ENCODE measurements around the gene OR10C1. TPM values are rescaled to one million over a fixed set of nuclear protein-coding genes. Genes with fewer than 3 reads are reported as not detected.
"Not testable (repeated sequence)": the region's sequence is repeated elsewhere in the genome, so short reads cannot be mapped to it uniquely, and the experiment has no call there.

Gene OR10C1, protein sequence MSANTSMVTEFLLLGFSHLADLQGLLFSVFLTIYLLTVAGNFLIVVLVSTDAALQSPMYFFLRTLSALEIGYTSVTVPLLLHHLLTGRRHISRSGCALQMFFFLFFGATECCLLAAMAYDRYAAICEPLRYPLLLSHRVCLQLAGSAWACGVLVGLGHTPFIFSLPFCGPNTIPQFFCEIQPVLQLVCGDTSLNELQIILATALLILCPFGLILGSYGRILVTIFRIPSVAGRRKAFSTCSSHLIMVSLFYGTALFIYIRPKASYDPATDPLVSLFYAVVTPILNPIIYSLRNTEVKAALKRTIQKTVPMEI
- not detected in 2 replicates for total RNA-seq (2014; rRNA removed; shearing (Covaris generic))

DNA sequence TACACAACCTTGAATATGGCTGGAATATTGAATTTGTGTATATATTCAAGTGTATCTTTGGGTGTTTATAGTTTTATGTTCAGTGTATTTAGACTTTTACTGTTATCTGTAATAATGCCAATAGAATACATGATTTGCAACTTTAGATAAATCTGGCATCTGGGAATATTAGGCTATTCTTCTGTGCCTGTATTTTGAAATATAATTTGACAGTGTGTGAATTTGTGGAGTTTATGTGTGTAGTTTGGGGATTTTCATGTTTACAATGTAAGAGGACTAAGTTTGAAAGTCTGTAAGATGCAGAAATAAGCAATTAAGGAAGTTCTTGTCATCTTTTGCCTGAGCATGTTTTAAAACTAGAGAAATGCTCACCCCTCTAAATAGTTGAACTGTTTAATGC, at the start of gene OR10C1:
OR10C1 (plus strand) TSS at position 301 of the 400 bp plus-strand sequence. CDS start 710 bp downstream, outside the sequence.
- in situ Hi-C loops (cut with HindIII; ENCODE audit: low sequenced_read_pairs): no loop called here
- no peak for DNase-seq (ENCODE audit: low spot score)

DNA sequence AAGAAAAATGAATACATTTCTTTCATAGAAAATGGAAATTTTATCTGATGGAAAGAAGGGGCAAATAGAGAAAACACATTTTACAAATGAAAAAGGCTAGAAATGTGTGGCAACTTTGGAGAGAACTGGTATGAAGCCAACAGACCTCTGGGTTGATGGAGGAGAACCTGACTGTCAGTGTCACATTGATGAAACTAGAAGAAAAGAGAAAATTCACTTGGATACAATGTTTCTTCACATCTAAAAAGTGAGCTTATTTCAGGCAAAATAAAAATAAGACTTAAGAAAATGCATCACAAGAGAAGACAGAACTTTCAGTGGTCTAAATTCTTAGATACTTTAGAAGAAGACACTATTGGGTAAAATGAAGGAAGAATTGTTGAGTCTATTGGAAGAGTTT, 43.8 kb upstream of the OR10C1 start, which contains the start of gene OR12D2:
OR12D2 (plus strand) TSS at position 301 of the 400 bp plus-strand sequence. CDS start 1,069 bp downstream, outside the sequence.
- no peak for DNase-seq (ENCODE audit: low spot score)
- in situ Hi-C loops (cut with HindIII; ENCODE audit: low sequenced_read_pairs): no loop called here

DNA sequence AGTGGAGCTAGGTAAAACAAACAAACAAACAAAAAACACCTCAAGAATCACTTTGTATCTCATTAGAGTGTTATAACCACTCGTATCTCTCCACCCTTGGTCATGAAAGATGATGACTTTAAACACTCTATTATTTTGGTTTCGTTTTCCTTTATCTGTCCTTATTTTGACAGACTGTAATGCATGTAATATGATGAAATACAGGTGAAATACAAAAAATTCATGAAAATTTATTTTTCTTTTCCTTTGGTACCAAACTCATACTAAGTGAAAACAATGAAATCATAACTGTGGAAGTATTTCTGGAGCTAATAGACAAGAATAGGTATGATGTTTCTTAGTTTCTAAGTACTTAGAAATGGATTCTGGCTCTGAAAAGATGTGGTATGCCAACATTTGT, 39.6 kb upstream of the OR10C1 start:
- DNase-seq (ENCODE audit: low spot score): no peak
- in situ Hi-C loops (cut with HindIII; ENCODE audit: low sequenced_read_pairs): no loop called here

DNA sequence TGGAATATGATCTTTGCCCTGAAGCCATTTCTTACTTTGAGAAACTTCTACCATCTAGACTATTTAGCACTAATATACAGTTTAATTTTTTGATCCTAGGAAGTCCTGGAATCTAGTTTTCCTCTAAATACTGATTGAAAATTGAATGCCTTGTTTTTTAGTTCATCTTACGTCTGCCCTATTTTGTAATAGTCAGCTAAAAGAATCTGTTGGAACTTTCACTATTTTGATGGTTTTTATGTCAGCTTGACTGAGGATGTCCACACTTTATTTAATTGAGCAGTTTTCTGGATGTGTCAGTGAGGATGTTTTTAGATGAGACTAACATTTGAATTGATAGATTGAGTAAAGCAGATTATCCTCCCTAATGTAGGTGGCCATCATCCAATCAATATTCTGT, 35.3 kb upstream of the OR10C1 start:
- in situ Hi-C loops (cut with HindIII; ENCODE audit: low sequenced_read_pairs): no loop called here
- DNase-seq (ENCODE audit: low spot score): no peak

DNA sequence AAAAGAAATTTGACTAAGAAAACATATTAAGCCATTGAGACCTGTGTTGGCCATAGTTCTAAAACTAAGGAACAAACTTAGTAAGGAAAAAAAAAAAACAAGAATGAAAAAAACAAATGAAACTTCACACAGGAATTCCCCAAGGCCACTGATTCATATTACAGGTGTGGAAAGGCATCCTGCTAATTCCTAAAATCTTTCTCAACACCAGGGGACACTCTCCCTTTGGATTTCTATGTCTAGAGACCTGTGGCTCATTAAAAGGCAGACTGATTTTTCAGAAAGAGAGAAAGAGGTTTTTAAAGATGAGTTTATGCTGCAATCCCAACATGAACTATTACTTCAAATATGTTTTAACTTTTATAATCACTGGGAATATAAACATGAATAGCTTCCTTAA, 24.5 kb upstream of the OR10C1 start, which contains the start of gene OR12D1:
OR12D1 (plus strand) TSS at position 341 of the 400 bp plus-strand sequence.
- no peak for DNase-seq (ENCODE audit: low spot score)
- in situ Hi-C loops (cut with HindIII; ENCODE audit: low sequenced_read_pairs): no loop called here

DNA sequence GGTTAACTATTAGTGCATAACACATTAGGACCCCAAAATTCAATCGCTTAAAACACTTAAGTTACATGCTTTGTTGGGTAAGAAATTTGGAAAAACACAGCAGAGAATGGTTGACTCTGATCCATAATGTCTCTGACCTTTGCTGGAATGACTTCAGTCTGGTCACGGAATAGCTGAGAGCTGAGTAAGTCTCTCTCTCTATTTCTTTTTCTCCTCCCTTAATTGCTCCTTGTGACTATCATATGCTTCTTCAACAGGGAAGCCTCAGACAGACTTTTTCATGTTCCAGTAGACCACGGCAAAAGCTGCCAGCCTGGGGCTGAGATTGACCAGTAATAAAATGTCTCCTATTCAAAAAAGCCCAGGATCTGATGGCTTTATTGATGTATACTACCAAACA, 19.6 kb upstream of the OR10C1 start:
- no peak for DNase-seq (ENCODE audit: low spot score)
- in situ Hi-C loops (cut with HindIII; ENCODE audit: low sequenced_read_pairs): no loop called here

DNA sequence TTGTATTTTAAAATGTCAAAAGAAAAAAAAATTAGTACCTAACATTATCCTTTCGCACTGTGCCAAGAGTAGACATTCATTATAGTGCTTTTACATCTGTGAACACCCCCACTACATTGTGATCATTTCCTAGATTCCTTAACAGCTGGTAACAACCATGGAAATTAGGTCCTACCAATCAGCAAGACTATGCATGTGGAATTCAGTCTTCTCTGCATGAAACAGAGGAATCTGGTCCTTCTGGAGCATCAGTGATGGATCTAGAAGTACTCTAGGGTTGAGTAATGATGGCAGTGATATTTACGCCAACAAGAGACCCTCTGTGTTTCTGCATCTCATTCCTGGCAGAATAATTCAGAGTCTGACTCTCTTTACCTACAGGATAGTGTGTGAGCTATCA, 14.9 kb upstream of the OR10C1 start:
- no peak for DNase-seq (ENCODE audit: low spot score)
- in situ Hi-C loops (cut with HindIII; ENCODE audit: low sequenced_read_pairs): no loop called here

DNA sequence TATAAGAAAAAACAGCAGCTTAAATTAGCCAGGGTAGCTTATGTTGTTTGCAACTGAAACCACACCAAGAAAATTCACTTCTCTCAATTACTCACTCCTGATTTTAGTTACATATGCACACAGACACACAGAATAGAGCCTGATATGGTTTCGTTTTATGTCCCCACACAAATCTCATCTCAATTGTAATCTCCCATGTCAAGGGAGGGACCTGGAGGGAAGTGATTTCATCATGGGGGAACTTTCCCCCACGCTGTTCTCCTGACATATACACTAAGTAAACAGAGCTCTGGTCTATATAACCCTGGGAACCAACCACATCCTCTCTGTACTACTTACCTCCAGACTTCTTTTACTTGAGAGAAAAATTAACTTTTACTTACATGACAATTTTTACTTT, 14.5 kb upstream of the OR10C1 start:
- DNase-seq (ENCODE audit: low spot score): no peak
- in situ Hi-C loops (cut with HindIII; ENCODE audit: low sequenced_read_pairs): no loop called here

DNA sequence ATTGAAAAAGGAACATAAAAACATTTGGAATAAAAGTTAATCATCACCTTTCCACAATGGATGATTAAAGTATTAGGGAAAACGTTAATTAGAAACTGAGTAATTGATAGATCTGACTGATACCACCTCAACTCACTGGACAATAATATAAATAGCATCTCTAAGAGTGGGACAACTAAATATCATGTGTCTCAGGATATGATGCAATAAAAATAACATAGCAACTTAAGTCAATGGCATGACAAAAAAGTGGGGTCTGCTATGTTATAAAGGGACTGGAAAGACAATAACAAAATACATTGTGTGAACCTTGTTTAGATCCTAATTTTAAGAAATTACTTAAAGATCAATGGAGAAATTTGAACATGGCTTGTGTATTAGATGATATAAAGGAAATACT, 14.0 kb upstream of the OR10C1 start:
- no peak for DNase-seq (ENCODE audit: low spot score)
- in situ Hi-C loops (cut with HindIII; ENCODE audit: low sequenced_read_pairs): no loop called here

DNA sequence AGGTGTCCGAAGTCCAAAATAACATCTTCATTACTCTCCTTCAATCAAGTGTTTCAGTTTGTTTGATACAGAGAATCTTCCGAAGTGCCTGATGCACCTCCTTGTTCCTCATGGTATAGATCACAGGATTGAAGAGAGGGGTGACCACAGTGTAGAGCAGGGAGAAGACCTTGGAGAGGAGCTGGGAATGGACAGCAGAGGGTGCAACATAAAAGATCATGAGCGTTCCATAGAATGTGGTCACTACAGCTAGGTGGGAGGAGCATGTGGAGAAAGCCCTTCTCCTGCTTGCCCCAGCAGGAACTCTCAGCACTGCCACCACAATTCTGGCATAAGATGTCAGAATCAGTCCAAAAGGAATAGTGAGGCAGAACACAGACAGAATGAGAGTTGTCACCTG, 12.5 kb upstream of the OR10C1 start:
- no peak for DNase-seq (ENCODE audit: low spot score)
- in situ Hi-C loops (cut with HindIII; ENCODE audit: low sequenced_read_pairs): no loop called here

DNA sequence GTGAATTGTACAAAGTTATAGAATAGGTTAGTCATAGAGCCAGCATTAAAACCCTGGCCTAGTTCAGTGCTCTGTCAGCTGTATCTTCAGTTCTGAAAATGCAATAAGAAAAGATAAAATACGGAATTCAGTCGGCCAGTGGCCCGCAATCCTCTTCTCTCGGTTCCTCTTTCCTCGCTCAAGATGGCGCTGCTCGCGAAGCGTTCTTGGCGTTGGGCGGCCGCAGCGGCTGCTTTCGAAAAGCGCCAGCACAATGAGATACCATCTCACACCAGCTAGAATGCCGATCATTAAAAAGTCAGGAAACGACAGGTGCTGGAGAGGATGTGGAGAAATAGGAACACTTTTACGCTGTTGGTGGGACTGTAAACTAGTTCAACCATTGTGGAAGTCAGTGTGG, 2.4 kb upstream of the OR10C1 start:
- DNase-seq (ENCODE audit: low spot score); in situ Hi-C loops (cut with HindIII; ENCODE audit: low sequenced_read_pairs): not testable (repeated sequence)

DNA sequence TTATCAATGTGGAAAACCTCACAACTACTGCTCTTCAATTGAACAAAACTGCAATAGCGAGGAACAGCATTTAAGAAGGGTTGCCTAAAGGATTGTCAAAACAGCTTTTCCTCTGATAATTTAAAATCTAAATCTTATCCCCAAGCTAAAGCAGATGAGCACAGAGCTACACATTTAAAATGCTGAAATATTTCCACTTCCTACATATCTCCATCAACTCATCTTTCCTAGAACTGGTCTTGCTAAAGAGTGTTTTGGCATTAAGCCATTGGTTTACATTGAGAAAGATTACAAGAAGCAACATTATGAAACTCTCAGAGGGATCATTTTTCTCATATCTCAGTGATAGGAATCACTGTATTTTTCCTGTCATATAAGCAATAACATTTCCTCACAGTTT, 3.6 kb downstream of the OR10C1 start:
- DNase-seq (ENCODE audit: low spot score): no peak
- in situ Hi-C loops (cut with HindIII; ENCODE audit: low sequenced_read_pairs): no loop called here

DNA sequence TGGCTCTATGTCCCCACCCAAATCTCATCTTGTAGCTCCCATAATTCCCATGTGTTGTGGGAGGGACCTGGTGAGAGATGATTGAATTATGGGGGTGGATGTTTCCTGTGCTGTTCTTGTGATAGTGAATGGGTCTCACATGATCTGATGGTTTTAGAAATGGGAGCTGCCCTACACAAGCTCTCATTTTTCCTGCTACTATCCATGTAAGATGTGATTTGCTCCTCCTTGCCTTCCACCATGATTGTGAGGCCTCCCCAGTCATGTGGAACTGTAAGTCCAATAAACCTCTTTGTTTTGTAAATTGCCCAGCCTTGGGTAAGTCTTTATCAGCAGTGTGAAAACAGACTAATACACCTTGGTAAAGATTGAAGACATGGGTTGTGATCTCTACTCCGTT, 4.9 kb downstream of the OR10C1 start:
- in situ Hi-C loops (cut with HindIII; ENCODE audit: low sequenced_read_pairs); DNase-seq (ENCODE audit: low spot score): not testable (repeated sequence)

DNA sequence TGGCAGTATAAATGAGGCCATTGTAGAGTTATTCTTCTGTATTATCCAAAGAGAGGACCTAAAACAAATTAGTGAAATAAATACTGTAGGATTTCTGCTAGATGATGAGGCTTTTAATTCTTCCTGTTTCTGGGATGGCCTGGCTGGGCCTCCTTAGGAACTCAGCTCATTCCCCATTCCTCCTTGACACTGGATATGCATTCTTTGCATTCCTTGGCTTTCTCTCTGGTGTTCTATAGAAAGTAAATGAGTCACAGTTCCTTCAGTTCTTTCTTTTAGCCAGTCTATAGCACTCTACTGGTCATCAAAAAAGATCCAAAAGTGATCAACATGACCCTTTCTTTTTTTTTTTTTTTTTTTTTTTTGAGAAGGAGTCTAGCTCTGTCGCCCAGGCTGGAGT, 8.6 kb downstream of the OR10C1 start:
- no peak for DNase-seq (ENCODE audit: low spot score)
- in situ Hi-C loops (cut with HindIII; ENCODE audit: low sequenced_read_pairs): no loop called here

DNA sequence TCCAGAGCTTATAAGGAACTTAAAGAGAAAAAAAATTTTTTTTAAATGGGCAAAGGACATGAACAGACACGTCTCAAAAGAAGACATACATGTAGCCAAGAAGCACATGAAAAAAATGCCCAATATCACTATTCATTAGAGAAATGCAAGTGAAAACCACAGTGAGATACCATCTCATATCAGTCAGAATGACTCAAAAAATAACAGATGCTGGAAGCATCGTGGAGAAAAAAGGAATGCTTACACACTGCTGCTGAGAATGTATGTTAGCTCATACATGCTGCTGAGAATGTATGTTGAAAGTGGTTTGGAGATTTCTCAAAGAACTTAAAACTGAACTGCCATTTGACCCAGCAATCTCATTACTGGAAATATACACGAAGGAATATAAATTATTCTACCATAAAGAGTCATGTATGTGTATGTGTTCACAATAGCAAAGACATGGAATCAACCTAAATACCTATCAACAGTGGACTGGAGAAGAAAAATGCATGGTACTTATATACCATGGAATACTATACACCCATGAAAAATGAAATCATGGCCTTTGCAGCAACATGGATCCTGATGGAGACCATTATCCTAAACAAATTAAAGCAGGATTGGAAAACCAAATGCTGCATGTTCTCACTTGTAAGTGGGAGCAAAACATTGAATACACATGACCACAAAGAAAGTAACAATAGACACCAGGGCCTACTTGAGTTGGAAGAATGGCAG, 12.5 kb downstream of the OR10C1 start:
- in situ Hi-C loops (cut with HindIII; ENCODE audit: low sequenced_read_pairs): no loop called here
- DNase-seq (ENCODE audit: low spot score): no peak

DNA sequence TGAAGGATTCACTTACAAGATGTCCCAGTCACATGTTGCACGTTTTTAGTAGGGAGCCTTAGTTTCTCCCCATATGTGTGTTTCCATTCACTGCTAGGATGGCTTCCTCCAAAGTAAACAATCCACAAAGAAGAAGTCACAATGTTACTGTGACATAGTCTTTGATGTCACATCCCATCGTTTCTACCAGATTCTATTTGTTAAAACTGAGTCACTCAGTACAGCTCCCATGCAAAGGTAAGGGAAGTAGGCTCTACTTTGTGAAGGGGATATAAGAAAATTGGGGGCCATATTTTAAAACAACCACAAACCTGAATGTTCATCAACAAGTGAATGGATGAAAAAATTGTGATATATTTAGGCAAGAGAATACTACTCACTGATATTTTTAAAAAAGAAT, 17.9 kb downstream of the OR10C1 start, which contains the start of the genes OR11A1 and OR2H1:
OR11A1 (minus strand) TSS at position 101 of the 400 bp plus-strand sequence. CDS start 29,430 bp downstream, outside the sequence.
OR2H1 (plus strand) TSS at position 185 of the 400 bp plus-strand sequence. CDS start 4,615 bp downstream, outside the sequence.
- in situ Hi-C loops (cut with HindIII; ENCODE audit: low sequenced_read_pairs): no loop called here
- DNase-seq (ENCODE audit: low spot score): no peak

DNA sequence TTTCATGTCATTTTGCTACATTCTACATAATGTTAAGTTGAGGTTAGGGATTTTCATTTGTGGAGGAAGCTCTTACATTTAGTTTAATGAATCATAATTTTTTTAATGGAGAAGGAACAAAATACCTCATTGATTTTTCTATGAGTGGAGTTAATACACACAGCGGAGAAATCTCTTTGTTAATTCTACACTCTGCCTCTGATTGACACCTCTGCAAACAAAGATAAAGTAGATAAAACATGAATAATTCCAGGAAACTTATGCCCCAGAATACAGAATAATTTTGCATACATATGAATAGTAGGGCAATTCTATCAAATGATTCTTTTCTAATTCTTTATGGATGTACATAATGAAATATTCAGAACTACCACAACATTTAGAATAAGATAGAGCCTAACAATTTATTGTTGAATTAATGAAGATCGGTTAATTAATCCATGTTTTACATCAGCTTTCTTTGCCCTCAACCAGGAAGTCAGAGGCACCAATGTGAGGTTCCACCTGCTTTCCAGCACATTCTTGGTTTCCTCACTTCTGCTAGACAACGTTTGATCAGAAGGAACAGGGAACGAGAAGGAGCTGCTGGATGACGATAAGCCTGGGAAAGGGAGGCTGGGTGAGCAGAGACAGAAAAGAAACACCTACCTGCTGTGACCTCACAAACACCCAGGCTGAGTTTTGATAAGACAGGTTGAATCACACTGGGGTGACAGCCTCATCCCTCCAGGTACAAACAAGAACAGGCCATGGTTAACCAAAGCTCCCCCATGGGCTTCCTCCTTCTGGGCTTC, 22.1 kb downstream of the OR10C1 start:
- in situ Hi-C loops (cut with HindIII; ENCODE audit: low sequenced_read_pairs): no loop called here

DNA sequence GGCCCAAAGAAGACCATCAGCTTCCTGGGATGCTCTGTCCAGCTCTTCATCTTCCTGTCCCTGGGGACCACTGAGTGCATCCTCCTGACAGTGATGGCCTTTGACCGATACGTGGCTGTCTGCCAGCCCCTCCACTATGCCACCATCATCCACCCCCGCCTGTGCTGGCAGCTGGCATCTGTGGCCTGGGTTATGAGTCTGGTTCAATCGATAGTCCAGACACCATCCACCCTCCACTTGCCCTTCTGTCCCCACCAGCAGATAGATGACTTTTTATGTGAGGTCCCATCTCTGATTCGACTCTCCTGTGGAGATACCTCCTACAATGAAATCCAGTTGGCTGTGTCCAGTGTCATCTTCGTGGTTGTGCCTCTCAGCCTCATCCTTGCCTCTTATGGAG, 22.9 kb downstream of the OR10C1 start:
- no peak for DNase-seq (ENCODE audit: low spot score)
- in situ Hi-C loops (cut with HindIII; ENCODE audit: low sequenced_read_pairs): no loop called here

More for the DNA sequence above, 22.1 kb downstream of the OR10C1 start:
- no peak for DNase-seq (ENCODE audit: low spot score)

DNA sequence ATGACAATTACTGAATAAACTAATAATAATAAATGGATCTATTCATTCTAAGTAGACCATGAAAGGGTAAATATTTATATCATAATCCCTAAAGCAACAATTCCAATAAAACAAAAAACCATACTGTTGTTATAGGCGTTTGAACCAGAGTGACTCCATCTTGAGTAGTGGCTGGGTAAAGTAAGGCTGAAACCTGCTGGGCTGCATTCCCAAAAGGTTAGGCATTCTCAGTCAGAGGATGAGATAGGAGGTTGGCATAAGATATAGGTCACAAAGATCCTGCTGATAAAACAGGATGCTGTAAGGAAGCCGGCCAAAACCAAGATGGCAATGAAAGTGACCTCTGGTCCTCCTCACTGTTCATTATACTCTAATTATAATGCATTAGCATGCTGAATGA, 26.2 kb downstream of the OR10C1 start:
- in situ Hi-C loops (cut with HindIII; ENCODE audit: low sequenced_read_pairs): no loop called here
- no peak for DNase-seq (ENCODE audit: low spot score)

Measured in G401 (cell line).